ENCODE results near the gene BST2.

BST2 gene

GRCh38 chr19:17401628-17402027 is 3.8 kb downstream of the BST2 start:
- TF ChIP-seq CSRNP3 (CRISPR knock-in tag; IDR thresholded peaks at IDR 0.05) (no peak), ZFP3 (CRISPR knock-in tag; IDR thresholded peaks at IDR 0.05) (peak; percentile 63; the same call in 1 of the 2 replicates), ARNTL (CRISPR knock-in tag; IDR thresholded peaks at IDR 0.05; ENCODE audit: borderline replicate concordance, low read depth) (no peak), POU6F1 (CRISPR knock-in tag; IDR thresholded peaks at IDR 0.05; ENCODE audit: borderline replicate concordance, low read depth) (no peak), PATZ1 (CRISPR knock-in tag; IDR thresholded peaks at IDR 0.05; ENCODE audit: borderline replicate concordance) (no peak), TSHZ2 (CRISPR knock-in tag; IDR thresholded peaks at IDR 0.05) (no peak)
- no peak for ATAC-seq

- ATAC-seq, result no peak
Observed at GRCh38 chr19:17398902-17399527, 6.4 kb downstream of the BST2 start.

More at GRCh38 chr19:17398902-17399527, 6.4 kb downstream of the BST2 start:
- no peak for TF ChIP-seq GLIS3 (CRISPR knock-in tag; IDR thresholded peaks at IDR 0.05)
- no peak for TF ChIP-seq ZFP30 (CRISPR knock-in tag; IDR thresholded peaks at IDR 0.05)
- TF ChIP-seq ZNF8 (CRISPR knock-in tag; IDR thresholded peaks at IDR 0.05), result no peak
- no peak for TF ChIP-seq OSR1 (CRISPR knock-in tag; IDR thresholded peaks at IDR 0.05)
- TF ChIP-seq ZNF565 (CRISPR knock-in tag; conservative IDR thresholded peaks at IDR 0.05; ENCODE audit: low read depth), result no peak
- TF ChIP-seq CREB5 (CRISPR knock-in tag; IDR thresholded peaks at IDR 0.05; ENCODE audit: low read depth), result no peak
- no peak for TF ChIP-seq BACH2 (CRISPR knock-in tag; IDR thresholded peaks at IDR 0.05; ENCODE audit: borderline replicate concordance)
- TF ChIP-seq TOX (CRISPR knock-in tag; IDR thresholded peaks at IDR 0.05; ENCODE audit: borderline replicate concordance), result no peak
- TF ChIP-seq ZC3H10 (CRISPR knock-in tag; IDR thresholded peaks at IDR 0.05), result no peak
- no peak for TF ChIP-seq POU6F1 (CRISPR knock-in tag; IDR thresholded peaks at IDR 0.05; ENCODE audit: borderline replicate concordance, low read depth)
- no peak for TF ChIP-seq TSHZ2 (CRISPR knock-in tag; IDR thresholded peaks at IDR 0.05)

All from SK-N-SH treated with all-trans-retinoic acid at 6 μM for 48 hours (cell line).